T1000 (cell line): Measurements from ENCODE around the gene BCL2L2.
"Not testable (repeated sequence)": the region's sequence is repeated elsewhere in the genome, so short reads cannot be mapped to it uniquely, and the experiment has no call there.

ENCODE experiments used
- DNase-seq: peaks from one replicate; lab custom pipeline; 2025; ENCODE audit warnings: mixed read lengths; lab: John Stamatoyannopoulos, UW

The BCL2L2 gene

GRCh38 chr14:23324455-23324846, 17.8 kb downstream of the BCL2L2 start:
- DNase-seq = no peak

- DNase-seq = no peak
Measured at GRCh38 chr14:23324993-23325392, 18.4 kb downstream of the BCL2L2 start.

DNA sequence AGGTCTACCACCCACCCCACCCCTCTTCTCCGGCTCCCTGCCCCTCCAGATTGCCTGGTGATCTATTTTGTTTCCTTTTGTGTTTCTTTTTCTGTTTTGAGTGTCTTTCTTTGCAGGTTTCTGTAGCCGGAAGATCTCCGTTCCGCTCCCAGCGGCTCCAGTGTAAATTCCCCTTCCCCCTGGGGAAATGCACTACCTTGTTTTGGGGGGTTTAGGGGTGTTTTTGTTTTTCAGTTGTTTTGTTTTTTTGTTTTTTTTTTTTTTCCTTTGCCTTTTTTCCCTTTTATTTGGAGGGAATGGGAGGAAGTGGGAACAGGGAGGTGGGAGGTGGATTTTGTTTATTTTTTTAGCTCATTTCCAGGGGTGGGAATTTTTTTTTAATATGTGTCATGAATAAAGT, 19.1 kb downstream of the BCL2L2 start:
- not testable (repeated sequence) for DNase-seq

- no peak for DNase-seq
Measured at GRCh38 chr14:23326491-23327332, 20.1 kb downstream of the BCL2L2 start.

- peak; percentile 8 for DNase-seq
Measured at GRCh38 chr14:23327947-23328744, 21.5 kb downstream of the BCL2L2 start.

DNA sequence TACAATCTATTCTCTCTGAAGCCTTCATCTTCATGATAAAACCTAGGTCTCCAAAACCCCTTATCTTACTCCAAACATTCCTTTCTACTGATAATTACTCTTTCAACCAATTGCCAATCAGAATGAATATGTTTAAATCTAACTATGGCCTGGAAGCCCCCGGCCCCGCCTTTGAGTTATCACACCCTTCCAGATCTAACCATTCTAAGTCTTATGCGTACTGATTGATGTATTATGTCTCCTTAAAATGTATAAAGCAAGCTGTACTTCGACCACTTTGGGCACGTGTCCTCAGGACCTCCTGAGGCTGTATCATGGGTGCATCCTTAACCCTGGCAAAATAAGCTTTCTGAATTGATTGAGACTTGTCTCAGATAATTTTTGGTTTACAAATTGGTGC, 29.0 kb downstream of the BCL2L2 start:
- no peak for DNase-seq

GRCh38 chr14:23339506-23340268, 33.1 kb downstream of the BCL2L2 start:
- no peak for DNase-seq

GRCh38 chr14:23344481-23344880, 37.8 kb downstream of the BCL2L2 start:
- no peak for DNase-seq

DNA sequence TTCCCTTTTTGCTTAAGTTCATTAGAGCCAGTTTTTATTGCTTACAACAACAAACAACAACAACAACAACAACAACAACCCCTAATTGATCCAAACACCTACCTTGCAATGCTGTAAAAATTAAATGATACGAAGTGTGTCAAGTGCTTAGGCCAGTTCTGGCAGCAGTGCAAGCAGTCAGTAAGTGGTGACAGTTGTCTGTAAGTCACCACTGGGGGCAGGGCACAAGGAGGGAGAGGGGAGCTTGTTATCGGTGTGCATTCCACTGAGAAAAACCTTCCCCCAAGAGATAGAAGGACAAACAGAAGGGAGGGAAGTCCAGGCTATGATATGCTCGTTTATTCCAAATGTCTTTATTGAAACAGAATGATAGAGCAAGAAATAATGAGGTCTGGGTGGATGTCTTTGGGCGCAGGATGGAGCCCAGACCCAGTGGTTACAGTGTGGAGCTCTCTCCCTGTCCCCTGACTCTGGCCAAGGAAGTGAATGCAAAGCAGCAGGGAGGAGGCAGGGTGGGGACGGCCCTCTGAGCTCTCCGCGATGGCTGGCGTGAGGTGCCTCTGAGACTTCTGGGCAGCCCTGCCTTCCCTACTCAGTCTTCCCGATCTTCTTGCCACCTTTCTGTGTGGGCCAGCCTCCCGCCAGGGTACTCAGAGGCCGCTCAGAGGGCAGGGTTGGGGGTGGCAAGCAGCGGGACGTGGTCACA, 39.5 kb downstream of the BCL2L2 start:
- DNase-seq = no peak

DNA sequence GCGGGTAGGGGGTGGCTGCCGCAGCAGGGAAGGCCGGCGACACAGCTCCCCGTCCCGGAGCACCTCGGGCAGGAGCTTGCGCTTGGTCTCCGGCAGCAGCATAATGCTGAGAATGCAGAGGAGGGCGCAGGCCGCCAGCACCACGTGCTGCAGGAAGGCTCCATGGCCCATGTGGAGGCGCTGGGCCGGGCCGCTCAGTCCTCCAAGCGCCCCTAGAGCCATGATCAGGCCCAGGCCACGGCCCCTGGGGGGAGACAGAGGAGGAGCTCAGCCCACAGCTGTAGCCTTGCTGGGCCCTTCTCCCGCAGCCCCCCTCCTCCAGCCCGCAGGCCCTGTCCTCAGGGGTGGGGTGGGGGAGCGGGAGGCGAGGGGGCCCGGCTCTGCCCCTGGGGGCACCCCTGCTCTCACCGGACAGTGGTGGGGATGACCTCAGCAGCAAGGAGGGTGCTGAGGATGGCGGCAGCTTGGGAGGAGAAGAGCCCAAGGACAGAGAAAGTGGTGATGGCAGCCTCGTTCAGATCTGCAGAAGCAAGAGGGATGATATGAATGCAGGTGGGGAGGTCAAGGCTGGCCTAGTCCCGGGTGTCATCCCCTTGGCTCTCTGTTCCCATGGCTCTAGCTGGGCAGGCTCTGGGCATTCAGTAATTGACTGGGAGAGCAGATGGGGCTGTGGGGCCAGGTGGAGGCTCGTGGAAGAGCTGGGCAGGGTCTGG, 40.2 kb downstream of the BCL2L2 start:
- DNase-seq = no peak

DNA sequence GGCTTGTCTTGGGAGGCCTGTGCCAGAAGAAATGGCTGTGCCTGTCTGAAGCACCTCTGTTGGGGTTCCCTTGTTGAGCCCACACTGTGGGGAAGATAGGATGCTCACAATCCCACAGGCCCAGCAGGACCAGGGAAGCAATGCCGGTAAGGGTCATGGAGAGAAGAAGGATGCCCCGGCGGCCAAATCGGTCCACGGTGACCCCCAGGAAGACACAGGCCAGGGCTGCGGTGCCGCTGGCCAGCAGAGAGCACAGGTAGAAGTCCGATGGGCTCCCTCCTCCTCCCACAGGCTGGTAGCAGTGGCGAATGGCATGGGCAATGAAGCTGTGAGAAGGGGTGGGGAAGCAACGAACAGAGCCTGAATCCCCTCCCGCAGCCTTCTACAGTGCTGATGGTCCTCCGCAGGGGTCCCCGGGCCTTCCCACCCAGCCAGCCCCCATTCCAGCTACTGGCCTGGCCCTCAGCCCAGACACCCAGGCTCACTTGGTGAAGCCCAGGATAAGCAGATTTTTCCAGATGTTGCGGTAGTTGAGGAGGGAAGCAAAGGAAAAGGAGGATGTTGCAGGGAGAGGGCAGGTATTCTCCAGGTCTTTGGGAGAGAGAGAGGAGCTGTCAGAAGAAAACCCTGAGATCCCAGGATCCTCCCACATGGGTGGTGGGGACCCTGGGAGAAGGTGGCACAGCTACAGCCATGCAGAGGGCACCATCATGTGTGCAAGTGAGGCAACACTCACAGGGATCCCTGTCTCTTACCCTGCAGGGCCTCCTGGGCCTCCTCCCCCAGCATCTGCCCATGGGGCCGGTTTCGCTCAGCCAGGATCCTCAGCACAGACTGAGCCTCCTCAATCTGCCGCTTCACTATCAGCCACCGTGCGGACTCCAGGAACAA, 41.0 kb downstream of the BCL2L2 start:
- DNase-seq = no peak

GRCh38 chr14:23348297-23348655, 41.6 kb downstream of the BCL2L2 start:
- DNase-seq = no peak

- DNase-seq = no peak
Measured at GRCh38 chr14:23349156-23349845, 42.7 kb downstream of the BCL2L2 start.

- DNase-seq = no peak
Measured at GRCh38 chr14:23351681-23352505, 45.3 kb downstream of the BCL2L2 start.

DNA sequence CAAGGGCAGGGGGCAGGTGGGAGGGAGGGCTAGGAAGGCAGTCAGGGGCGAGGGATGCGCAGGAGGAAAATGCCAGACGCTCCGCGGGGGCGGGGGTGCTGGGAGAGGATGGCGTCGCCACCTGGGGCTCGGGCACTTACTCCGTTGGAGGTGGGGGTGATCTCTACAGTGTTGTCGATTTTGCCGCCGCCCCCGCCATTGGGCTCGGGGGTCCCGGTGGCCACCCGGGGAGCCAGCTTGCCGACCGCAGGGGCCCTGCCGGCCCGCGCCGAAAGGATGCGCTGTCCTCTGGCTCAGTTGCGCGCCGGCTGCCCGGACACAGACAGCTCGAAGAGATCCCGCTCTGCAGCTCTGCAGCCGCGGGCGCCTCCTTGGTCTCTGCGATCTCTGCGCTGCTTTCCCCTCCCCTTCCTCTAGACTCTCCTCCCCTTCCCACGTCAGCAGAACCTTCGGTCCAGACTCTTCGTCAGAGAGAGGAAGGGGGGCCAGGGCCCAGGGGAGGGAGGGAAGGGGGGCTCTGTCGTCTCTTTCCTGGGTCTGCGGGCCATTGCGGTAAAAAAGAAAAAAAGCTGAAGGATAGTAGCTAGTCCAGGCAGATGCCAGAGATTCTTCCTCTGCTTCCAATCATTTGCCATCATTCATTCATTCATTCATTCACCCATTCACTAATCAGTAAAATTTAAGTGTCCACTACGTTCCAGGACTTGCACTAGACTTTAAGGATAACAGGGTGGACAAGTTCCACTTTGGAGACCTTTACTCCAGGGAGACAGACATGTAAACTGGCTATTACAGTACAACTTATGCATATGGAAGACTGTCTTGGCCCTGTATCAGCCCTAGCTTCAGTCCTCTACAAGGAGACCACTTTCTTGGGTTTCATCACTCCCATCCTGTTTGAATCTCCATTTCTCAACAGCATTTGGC, 46.1 kb downstream of the BCL2L2 start, which contains the start of gene SLC22A17:
Gene SLC22A17, minus strand, starts transcription at position 382 of the 927 bp plus-strand sequence.
- DNase-seq = peak; percentile 68

GRCh38 chr14:23353433-23353780, 46.8 kb downstream of the BCL2L2 start:
- DNase-seq = no peak

- no peak for DNase-seq
Measured at GRCh38 chr14:23354990-23355389, 48.4 kb downstream of the BCL2L2 start.
